Measurements from ENCODE around the gene GPR89A.
"Not testable (repeated sequence)": the region's sequence is repeated elsewhere in the genome, so short reads cannot be mapped to it uniquely, and the experiment has no call there.

Gene GPR89A

GRCh38 chr1:145607833-145608733 lies at the start of gene GPR89A:
TSS of gene GPR89A (plus strand) at chr1:145607988. CDS start at chr1:145608134, 146 bp downstream.
- peak; percentile 95 for DNase-seq

- not testable (repeated sequence) for DNase-seq
Measured at GRCh38 chr1:145586820-145587219, 21.0 kb upstream of the GPR89A start.

GRCh38 chr1:145590806-145591205 lies 17.0 kb upstream of the GPR89A start:
- DNase-seq, result peak; percentile 39

- DNase-seq, result not testable (repeated sequence)
Measured at GRCh38 chr1:145592347-145592746, 15.4 kb upstream of the GPR89A start.

- not testable (repeated sequence) for DNase-seq
Measured at GRCh38 chr1:145595421-145595820, 12.4 kb upstream of the GPR89A start.

GRCh38 chr1:145596236-145596635 lies 11.6 kb upstream of the GPR89A start:
- not testable (repeated sequence) for DNase-seq

GRCh38 chr1:145599426-145599825 lies 8.4 kb upstream of the GPR89A start:
- DNase-seq, result not testable (repeated sequence)

- DNase-seq, result no peak
Measured at GRCh38 chr1:145601593-145601992, 6.2 kb upstream of the GPR89A start.

GRCh38 chr1:145606840-145607239 lies 948 bp upstream of the GPR89A start:
- DNase-seq, result not testable (repeated sequence)

GRCh38 chr1:145607289-145607688 lies 499 bp upstream of the GPR89A start:
- not testable (repeated sequence) for DNase-seq

- not testable (repeated sequence) for DNase-seq
Measured at GRCh38 chr1:145610744-145611143, 3.0 kb downstream of the GPR89A start.

GRCh38 chr1:145620073-145620472 lies 12.3 kb downstream of the GPR89A start:
- not testable (repeated sequence) for DNase-seq

- DNase-seq, result not testable (repeated sequence)
Measured at GRCh38 chr1:145622177-145622576, 14.4 kb downstream of the GPR89A start.

GRCh38 chr1:145636237-145636636 lies 28.4 kb downstream of the GPR89A start:
- not testable (repeated sequence) for DNase-seq

- not testable (repeated sequence) for DNase-seq
Measured at GRCh38 chr1:145641886-145642285, 34.1 kb downstream of the GPR89A start.

GRCh38 chr1:145643990-145644389 lies 36.2 kb downstream of the GPR89A start:
- DNase-seq, result not testable (repeated sequence)

GRCh38 chr1:145656245-145656943 lies 48.6 kb downstream of the GPR89A start:
- DNase-seq, result peak; percentile 1

GRCh38 chr1:145662502-145662901 lies 54.7 kb downstream of the GPR89A start:
- peak; percentile 10 for DNase-seq

GRCh38 chr1:145665015-145665414 lies 57.2 kb downstream of the GPR89A start:
- DNase-seq, result not testable (repeated sequence)

GRCh38 chr1:145670995-145671745 lies 63.4 kb downstream of the GPR89A start:
- not testable (repeated sequence) for DNase-seq

GRCh38 chr1:145673217-145673616 lies 65.4 kb downstream of the GPR89A start:
- DNase-seq, result not testable (repeated sequence)

GRCh38 chr1:145684858-145685257 lies 77.1 kb downstream of the GPR89A start:
- DNase-seq, result not testable (repeated sequence)

GRCh38 chr1:145686078-145686477 lies 78.3 kb downstream of the GPR89A start:
- not testable (repeated sequence) for DNase-seq
